ENCODE measurements around the gene LYRM1. TPM values are rescaled to one million over a fixed set of nuclear protein-coding genes. Genes with fewer than 3 reads are reported as not detected.

LYRM1 gene
- total RNA-seq, 2 donors from 2014 or later: 13.1 to 16.8 TPM

Other genes starting within 250 kb of the LYRM1 start
- 1 to 10 TPM in 1 of 2 donors, not detected in 1; 1.1 TPM for gene ACSM1, start 203.1 kb upstream of the LYRM1 start, total RNA-seq
- 10 to 100 TPM; 42.3 to 55.8 TPM for gene THUMPD1, start 159.0 kb upstream of the LYRM1 start, total RNA-seq
- gene ACSM3, start 136.8 kb upstream of the LYRM1 start, total RNA-seq: 1 to 10 TPM; 1.6 to 1.8 TPM
- gene ERI2, start 94.3 kb upstream of the LYRM1 start, total RNA-seq: 10 to 100 TPM; 18.7 TPM
- 10 to 100 TPM in 1 of 2 donors, 1 to 10 TPM in 1; 4.3 to 10.2 TPM for gene REXO5, start 94.2 kb upstream of the LYRM1 start, total RNA-seq
- 10 to 100 TPM; 21.3 to 22.7 TPM for gene DCUN1D3, start 413 bp upstream of the LYRM1 start, total RNA-seq

Data from endodermal cell (in vitro differentiated cells).